ENCODE measurements around the gene MATR3. TPM values are rescaled to one million over a fixed set of nuclear protein-coding genes. Genes with fewer than 3 reads are reported as not detected.

MATR3 gene
- total and polyA plus RNA-seq, 4 donors = 38.4 to 111 (median 69.7) TPM

DNA sequence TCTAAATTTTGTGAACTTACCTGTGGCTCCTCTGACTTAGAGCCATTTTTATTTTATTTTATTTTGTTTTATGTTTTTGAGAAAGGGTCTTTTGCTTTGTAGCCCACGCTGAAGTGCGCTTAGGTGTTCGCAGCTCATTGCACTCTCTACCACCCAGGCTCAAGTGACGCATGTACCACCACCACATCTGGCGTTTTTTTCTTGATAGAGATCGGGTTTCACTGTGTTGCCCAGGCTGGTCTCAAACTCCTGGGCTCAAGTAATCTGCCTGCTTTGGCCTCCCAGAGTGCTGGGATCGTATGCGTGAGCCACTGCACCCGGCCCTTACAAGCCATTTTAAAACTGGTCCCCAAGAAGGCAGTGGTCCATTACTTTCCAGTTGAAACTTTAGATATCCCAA lies 18.5 kb downstream of the MATR3 start:
- no peak for DNase-seq (ENCODE audit: low spot score)
- H3K4me3 ChIP-seq (ENCODE audit: low read depth in 1 of 3, low read length in 3 of 3) = no peak overlapping the region
- peaks cover 2 to 12% (median 11%) of the 10 kb centered on the region in 4 donors for H3K36me3 ChIP-seq (ENCODE audit: control insufficient read depth in 4 of 4, insufficient read depth in 3 of 4, low read depth in 1 of 4, low read length in 3 of 4)
- H3K27me3 ChIP-seq (ENCODE audit: control insufficient read depth in 4 of 4, insufficient read depth in 4 of 4, low read length in 3 of 4) = no peaks in the 10 kb centered on the region
- H3K9ac ChIP-seq (ENCODE audit: low read depth in 1 of 2, low read length in 2 of 2) = no peak overlapping the region
- H3K4me1 ChIP-seq (ENCODE audit: control insufficient read depth in 4 of 4, insufficient read depth in 4 of 4, low read length in 3 of 4) = peaks cover 0 to 21% (median 4%) of the 10 kb centered on the region in 4 donors
- H3K27ac ChIP-seq (ENCODE audit: low read depth in 1 of 2, low read length in 2 of 2) = no peak overlapping the region
- no peaks in the 10 kb centered on the region for H3K9me3 ChIP-seq (ENCODE audit: control insufficient read depth in 4 of 4, low read length in 3 of 4)
- WGBS = 93% methylated on average over 9 of the region's 9 CpGs
- TF ChIP-seq NR2F2 (IDR thresholded peaks at IDR 0.05) (no peak), JUND (IDR thresholded peaks at IDR 0.05) (no peak), FOXA2 (IDR thresholded peaks at IDR 0.05) (no peak), RAD21 (IDR thresholded peaks at IDR 0.05) (no peak), ATF3 (IDR thresholded peaks at IDR 0.05) (no peak), ZBTB33 (IDR thresholded peaks at IDR 0.05) (no peak), RXRA (IDR thresholded peaks at IDR 0.05) (no peak), EGR1 (IDR thresholded peaks at IDR 0.05; ENCODE audit: low read depth in 2 of 2) (no peak), YY1 (IDR thresholded peaks at IDR 0.05) (no peak), TAF1 (conservative IDR thresholded peaks at IDR 0.05) (no peak), HNF4G (IDR thresholded peaks at IDR 0.05) (no peak), SP1 (IDR thresholded peaks at IDR 0.05) (no peak), HNF4A (conservative IDR thresholded peaks at IDR 0.05) (no peak), GABPA (IDR thresholded peaks at IDR 0.05 in 1 of 2, conservative IDR thresholded peaks at IDR 0.05 in 1 of 2) (no peak), FOXA1 (IDR thresholded peaks at IDR 0.05) (no peak), MAX (IDR thresholded peaks at IDR 0.05) (no peak), REST (IDR thresholded peaks at IDR 0.05) (no peak)
- TF ChIP-seq, protein P1, sequence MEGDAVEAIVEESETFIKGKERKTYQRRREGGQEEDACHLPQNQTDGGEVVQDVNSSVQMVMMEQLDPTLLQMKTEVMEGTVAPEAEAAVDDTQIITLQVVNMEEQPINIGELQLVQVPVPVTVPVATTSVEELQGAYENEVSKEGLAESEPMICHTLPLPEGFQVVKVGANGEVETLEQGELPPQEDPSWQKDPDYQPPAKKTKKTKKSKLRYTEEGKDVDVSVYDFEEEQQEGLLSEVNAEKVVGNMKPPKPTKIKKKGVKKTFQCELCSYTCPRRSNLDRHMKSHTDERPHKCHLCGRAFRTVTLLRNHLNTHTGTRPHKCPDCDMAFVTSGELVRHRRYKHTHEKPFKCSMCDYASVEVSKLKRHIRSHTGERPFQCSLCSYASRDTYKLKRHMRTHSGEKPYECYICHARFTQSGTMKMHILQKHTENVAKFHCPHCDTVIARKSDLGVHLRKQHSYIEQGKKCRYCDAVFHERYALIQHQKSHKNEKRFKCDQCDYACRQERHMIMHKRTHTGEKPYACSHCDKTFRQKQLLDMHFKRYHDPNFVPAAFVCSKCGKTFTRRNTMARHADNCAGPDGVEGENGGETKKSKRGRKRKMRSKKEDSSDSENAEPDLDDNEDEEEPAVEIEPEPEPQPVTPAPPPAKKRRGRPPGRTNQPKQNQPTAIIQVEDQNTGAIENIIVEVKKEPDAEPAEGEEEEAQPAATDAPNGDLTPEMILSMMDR (IDR thresholded peaks at IDR 0.05; ENCODE audit: low read depth, low read length, missing input control) = no peak

Data from liver (tissue), 9 donors.